Measurements from ENCODE around the gene TK2. TPM values are rescaled to one million over a fixed set of nuclear protein-coding genes. Genes with fewer than 3 reads are reported as not detected.

TK2 gene
- total and polyA plus RNA-seq, 2 experiments from 2014 or later: 1.8 to 4.2 TPM

DNA sequence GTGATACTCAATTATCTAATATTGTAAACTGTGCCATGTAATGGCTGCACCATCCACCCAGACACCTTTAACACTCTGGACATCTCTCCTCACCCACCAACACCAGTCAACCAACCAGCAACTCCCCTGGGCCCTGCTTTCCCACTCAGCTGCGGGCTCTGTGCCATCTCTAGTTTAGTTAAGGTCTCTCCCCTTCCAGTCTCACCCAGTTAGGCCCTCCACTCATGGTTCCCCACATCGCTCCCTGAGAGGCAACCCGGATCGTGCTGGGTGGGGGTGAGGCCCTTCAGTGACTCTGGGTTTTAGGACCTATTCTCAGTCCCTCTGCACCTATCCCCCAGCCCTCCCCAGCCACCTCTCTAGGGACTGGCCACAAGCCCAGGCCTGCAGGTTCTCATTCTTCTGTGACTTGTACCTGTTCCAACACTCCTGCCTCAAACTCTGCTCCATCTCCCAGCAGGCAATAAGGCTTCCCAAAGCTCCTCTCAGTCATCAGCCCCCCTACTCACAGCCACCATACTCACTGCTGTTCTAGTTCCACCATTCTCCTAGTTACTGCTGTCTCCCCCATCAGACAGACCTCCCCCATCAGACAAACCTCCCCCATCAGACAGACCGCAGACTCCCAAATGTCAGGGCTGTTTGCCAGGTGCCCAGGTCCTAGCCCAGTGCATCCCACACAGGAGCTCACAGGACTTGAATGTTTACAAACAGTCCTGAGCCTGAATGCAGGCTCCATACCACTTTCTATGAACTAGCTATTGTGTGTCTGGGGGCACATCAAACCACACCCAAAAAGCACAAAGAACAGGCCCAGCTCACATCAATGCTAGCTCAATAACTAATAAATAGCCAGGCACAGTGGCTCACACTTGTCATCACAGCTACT is 2.6 kb downstream of the TK2 start:
- no peaks in the 10 kb centered on the region for H4K20me1 ChIP-seq (replicated peaks; ENCODE audit: insufficient read depth)
- Mint-ChIP-seq H3K4me1 (peaks cover 22% of the 10 kb centered on the region), H3K36me3 (ENCODE audit: low read depth) (peaks cover under 1% of the 10 kb centered on the region; the same call in 2 of the 3 replicates), H3K27me3 (ENCODE audit: insufficient read depth, low read depth, poor library complexity) (peaks cover 20% of the 10 kb centered on the region), H3K9me3 (peaks cover 4% of the 10 kb centered on the region; the same call in 2 of the 3 replicates), H3K4me3 (no peak overlapping the region), H3K27ac (no peak overlapping the region)
- ATAC-seq (no peak), DNase-seq (ENCODE audit: low spot score) (no peak)
- H3K4me3 ChIP-seq: no peak overlapping the region
- H3K4me1 ChIP-seq (ENCODE audit: insufficient read depth): peaks cover 13% of the 10 kb centered on the region
- H3K36me3 ChIP-seq (ENCODE audit: insufficient read depth): no peaks in the 10 kb centered on the region
- H3K4me2 ChIP-seq: no peak overlapping the region
- H3K9me2 ChIP-seq (ENCODE audit: insufficient read depth): no peaks in the 10 kb centered on the region
- no peak overlapping the region for H3K27ac ChIP-seq (ENCODE audit: low read depth)
- H3K79me2 ChIP-seq (replicated peaks; ENCODE audit: insufficient read depth): no peaks in the 10 kb centered on the region
- H2AFZ ChIP-seq: no peak overlapping the region
- peaks cover 20% of the 10 kb centered on the region; the same call in 1 of the 2 replicates for H3F3A ChIP-seq (replicated peaks; ENCODE audit: low read depth)
- no peak for TF ChIP-seq JUNB (IDR thresholded peaks at IDR 0.05; ENCODE audit: unreplicated experiment)
- TF ChIP-seq, protein P1, sequence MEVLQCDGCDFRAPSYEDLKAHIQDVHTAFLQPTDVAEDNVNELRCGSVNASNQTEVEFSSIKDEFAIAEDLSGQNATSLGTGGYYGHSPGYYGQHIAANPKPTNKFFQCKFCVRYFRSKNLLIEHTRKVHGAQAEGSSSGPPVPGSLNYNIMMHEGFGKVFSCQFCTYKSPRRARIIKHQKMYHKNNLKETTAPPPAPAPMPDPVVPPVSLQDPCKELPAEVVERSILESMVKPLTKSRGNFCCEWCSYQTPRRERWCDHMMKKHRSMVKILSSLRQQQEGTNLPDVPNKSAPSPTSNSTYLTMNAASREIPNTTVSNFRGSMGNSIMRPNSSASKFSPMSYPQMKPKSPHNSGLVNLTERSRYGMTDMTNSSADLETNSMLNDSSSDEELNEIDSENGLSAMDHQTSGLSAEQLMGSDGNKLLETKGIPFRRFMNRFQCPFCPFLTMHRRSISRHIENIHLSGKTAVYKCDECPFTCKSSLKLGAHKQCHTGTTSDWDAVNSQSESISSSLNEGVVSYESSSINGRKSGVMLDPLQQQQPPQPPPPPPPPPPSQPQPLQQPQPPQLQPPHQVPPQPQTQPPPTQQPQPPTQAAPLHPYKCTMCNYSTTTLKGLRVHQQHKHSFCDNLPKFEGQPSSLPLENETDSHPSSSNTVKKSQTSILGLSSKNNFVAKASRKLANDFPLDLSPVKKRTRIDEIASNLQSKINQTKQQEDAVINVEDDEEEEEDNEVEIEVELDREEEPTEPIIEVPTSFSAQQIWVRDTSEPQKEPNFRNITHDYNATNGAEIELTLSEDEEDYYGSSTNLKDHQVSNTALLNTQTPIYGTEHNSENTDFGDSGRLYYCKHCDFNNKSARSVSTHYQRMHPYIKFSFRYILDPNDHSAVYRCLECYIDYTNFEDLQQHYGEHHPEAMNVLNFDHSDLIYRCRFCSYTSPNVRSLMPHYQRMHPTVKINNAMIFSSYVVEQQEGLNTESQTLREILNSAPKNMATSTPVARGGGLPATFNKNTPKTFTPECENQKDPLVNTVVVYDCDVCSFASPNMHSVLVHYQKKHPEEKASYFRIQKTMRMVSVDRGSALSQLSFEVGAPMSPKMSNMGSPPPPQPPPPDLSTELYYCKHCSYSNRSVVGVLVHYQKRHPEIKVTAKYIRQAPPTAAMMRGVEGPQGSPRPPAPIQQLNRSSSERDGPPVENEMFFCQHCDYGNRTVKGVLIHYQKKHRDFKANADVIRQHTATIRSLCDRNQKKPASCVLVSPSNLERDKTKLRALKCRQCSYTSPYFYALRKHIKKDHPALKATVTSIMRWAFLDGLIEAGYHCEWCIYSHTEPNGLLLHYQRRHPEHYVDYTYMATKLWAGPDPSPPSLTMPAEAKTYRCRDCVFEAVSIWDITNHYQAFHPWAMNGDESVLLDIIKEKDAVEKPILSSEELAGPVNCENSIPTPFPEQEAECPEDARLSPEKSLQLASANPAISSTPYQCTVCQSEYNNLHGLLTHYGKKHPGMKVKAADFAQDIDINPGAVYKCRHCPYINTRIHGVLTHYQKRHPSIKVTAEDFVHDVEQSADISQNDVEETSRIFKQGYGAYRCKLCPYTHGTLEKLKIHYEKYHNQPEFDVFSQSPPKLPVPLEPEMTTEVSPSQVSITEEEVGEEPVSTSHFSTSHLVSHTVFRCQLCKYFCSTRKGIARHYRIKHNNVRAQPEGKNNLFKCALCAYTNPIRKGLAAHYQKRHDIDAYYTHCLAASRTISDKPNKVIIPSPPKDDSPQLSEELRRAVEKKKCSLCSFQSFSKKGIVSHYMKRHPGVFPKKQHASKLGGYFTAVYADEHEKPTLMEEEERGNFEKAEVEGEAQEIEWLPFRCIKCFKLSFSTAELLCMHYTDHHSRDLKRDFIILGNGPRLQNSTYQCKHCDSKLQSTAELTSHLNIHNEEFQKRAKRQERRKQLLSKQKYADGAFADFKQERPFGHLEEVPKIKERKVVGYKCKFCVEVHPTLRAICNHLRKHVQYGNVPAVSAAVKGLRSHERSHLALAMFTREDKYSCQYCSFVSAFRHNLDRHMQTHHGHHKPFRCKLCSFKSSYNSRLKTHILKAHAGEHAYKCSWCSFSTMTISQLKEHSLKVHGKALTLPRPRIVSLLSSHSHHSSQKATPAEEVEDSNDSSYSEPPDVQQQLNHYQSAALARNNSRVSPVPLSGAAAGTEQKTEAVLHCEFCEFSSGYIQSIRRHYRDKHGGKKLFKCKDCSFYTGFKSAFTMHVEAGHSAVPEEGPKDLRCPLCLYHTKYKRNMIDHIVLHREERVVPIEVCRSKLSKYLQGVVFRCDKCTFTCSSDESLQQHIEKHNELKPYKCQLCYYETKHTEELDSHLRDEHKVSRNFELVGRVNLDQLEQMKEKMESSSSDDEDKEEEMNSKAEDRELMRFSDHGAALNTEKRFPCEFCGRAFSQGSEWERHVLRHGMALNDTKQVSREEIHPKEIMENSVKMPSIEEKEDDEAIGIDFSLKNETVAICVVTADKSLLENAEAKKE (CRISPR knock-in tag; IDR thresholded peaks at IDR 0.05): no peak
- no peak for TF ChIP-seq CREB1 (CRISPR knock-in tag; IDR thresholded peaks at IDR 0.05; ENCODE audit: low read depth)
- no peak for TF ChIP-seq ZNF331 (CRISPR knock-in tag; IDR thresholded peaks at IDR 0.05; ENCODE audit: low read depth)
- TF ChIP-seq EZH2phosphoT487 (IDR thresholded peaks at IDR 0.05; ENCODE audit: unreplicated experiment): no peak
- TF ChIP-seq ZNF114 (CRISPR knock-in tag; IDR thresholded peaks at IDR 0.05): no peak
- TF ChIP-seq STAT1 (IDR thresholded peaks at IDR 0.05; ENCODE audit: unreplicated experiment): no peak
- TF ChIP-seq, protein P2, sequence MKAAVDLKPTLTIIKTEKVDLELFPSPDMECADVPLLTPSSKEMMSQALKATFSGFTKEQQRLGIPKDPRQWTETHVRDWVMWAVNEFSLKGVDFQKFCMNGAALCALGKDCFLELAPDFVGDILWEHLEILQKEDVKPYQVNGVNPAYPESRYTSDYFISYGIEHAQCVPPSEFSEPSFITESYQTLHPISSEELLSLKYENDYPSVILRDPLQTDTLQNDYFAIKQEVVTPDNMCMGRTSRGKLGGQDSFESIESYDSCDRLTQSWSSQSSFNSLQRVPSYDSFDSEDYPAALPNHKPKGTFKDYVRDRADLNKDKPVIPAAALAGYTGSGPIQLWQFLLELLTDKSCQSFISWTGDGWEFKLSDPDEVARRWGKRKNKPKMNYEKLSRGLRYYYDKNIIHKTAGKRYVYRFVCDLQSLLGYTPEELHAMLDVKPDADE (IDR thresholded peaks at IDR 0.05): no peak
- TF ChIP-seq NANOG (IDR thresholded peaks at IDR 0.05; ENCODE audit: borderline replicate concordance): no peak
- TF ChIP-seq CTCF (conservative IDR thresholded peaks at IDR 0.05; ENCODE audit: low read depth in 2 of 2): no peak
- H3K27me3 ChIP-seq (ENCODE audit: insufficient read depth): peaks cover 6% of the 10 kb centered on the region; the same call in 1 of the 2 replicates

All from GM23338 (cell line).